SHP77 (cell line): ENCODE measurements around the gene ELOVL3.
"Not testable (repeated sequence)": the region's sequence is repeated elsewhere in the genome, so short reads cannot be mapped to it uniquely, and the experiment has no call there.

Experiments
- DNase-seq, 2 experiments: peaks; one replicate each; lab custom pipeline; 2025; lab: John Stamatoyannopoulos, UW

The ELOVL3 gene

GRCh38 chr10:102225646-102226541 is at the start of gene ELOVL3:
TSS of gene ELOVL3 (plus strand) at chr10:102226299. CDS start at chr10:102226549, 250 bp downstream.
- no peak for DNase-seq

- no peak for DNase-seq
These were observed 41.5 kb upstream of the ELOVL3 start for GRCh38 chr10:102184606-102185005.

GRCh38 chr10:102185272-102185671 is 40.8 kb upstream of the ELOVL3 start:
- no peak for DNase-seq

- DNase-seq = no peak
These were observed 40.1 kb upstream of the ELOVL3 start for GRCh38 chr10:102185811-102186527.

- no peak for DNase-seq
These were observed 37.7 kb upstream of the ELOVL3 start for GRCh38 chr10:102188298-102188940.

GRCh38 chr10:102188941-102189898 is 36.9 kb upstream of the ELOVL3 start:
- not testable (repeated sequence) for DNase-seq

- no peak for DNase-seq
These were observed 34.1 kb upstream of the ELOVL3 start for GRCh38 chr10:102191956-102192355.

GRCh38 chr10:102195296-102195870 is 30.7 kb upstream of the ELOVL3 start:
- DNase-seq = no peak

- DNase-seq = no peak
These were observed 29.2 kb upstream of the ELOVL3 start for GRCh38 chr10:102196893-102197292.

GRCh38 chr10:102198027-102198426 is 28.1 kb upstream of the ELOVL3 start:
- no peak for DNase-seq

GRCh38 chr10:102200751-102201640 is 25.1 kb upstream of the ELOVL3 start:
- DNase-seq = no peak

GRCh38 chr10:102202386-102202785 is 23.7 kb upstream of the ELOVL3 start:
- DNase-seq = no peak

GRCh38 chr10:102208311-102209035 is 17.6 kb upstream of the ELOVL3 start:
- DNase-seq = no peak

GRCh38 chr10:102211615-102212299 is 14.3 kb upstream of the ELOVL3 start:
- no peak for DNase-seq

- DNase-seq = not testable (repeated sequence)
These were observed 12.5 kb upstream of the ELOVL3 start for GRCh38 chr10:102213599-102213998.

GRCh38 chr10:102219370-102219769 is 6.7 kb upstream of the ELOVL3 start:
- no peak for DNase-seq

- no peak for DNase-seq
These were observed 5.5 kb upstream of the ELOVL3 start for GRCh38 chr10:102220612-102221011.

- DNase-seq = no peak
These were observed 3.3 kb upstream of the ELOVL3 start for GRCh38 chr10:102222797-102223196.

GRCh38 chr10:102226542-102226870 is 407 bp downstream of the ELOVL3 start:
- DNase-seq = no peak
